HepG2 (cell line): ENCODE measurements around the gene UTP4. TPM values are rescaled to one million over a fixed set of nuclear protein-coding genes. Genes with fewer than 3 reads are reported as not detected.
A peak's percentile ranks its signal among the peaks of the same experiment; 100 is the strongest.

ENCODE experiments used
- ATAC-seq: fragments of 200-7000 bp; cut with Tn5 transposase; 3 replicates; pipeline ENCODE4 v1.9.1; 2020; ENCODE audit warnings: mild to moderate bottlenecking, moderate library complexity
- BruUV-seq: library from RNA; stranded (reverse); fragments of 400-500 nt; replicated peaks from 2 replicates; lab custom pipeline; 2021; lab: Mats Ljungman, UMichigan
- CTCF ChIA-PET: fragments of 300-600 bp; formaldehyde crosslinking; extraction: SDS; loops from one replicate; lab custom pipeline; 2021; ENCODE audit warnings: low total read pairs, inconsistent platforms, low intra/inter-chr PET ratio; lab: Yijun Ruan, JAX
- POLR2A ChIA-PET: fragments of 350-600 bp; sonication (Branson Sonifier 250); formaldehyde crosslinking; loops from one replicate; lab custom pipeline; 2020; ENCODE audit warnings: antibody characterized with exemption, inconsistent platforms; lab: Yijun Ruan, JAX
- DNase-seq: peaks from one replicate; pipeline ENCODE4 v3.0.0-alpha.2; 2015; ENCODE audit warnings: low spot score
- FAIRE-seq: peaks from 3 replicates; lab custom pipeline; 2011; peaks lifted over from hg19 to GRCh38; lab: Jason Lieb, UNC
- H2AFZ ChIP-seq: one replicate; pipeline ENCODE4 v1.6.1; 2011; ENCODE audit warnings: low read length, inconsistent platforms
- H3K27ac ChIP-seq: fragments of 300-600 bp; 3 replicates; pipeline ENCODE4 v1.8.0; 2011; ENCODE audit warnings: mixed run types, mild to moderate bottlenecking, mixed read lengths, low read length, inconsistent platforms; ENCODE audit not compliant: insufficient read depth; ENCODE audit errors: extremely low read length
- H3K27me3 ChIP-seq, 2 experiments: fragments of 200-600 bp in 1 of 2; 2 replicates in 1 of 2; 3 replicates in 1 of 2; pipeline versions ENCODE4 v1.6.0 to v1.8.0; 2011; ENCODE audit warnings: low read length in 2 of 2, mild to moderate bottlenecking in 2 of 2, moderate library complexity in 2 of 2, inconsistent platforms in 1 of 2; ENCODE audit not compliant: insufficient read depth in 2 of 2, control insufficient read depth in 1 of 2
- H3K36me3 ChIP-seq, 2 experiments: fragments of 200-600 bp in 1 of 2; replicated peaks in 1 of 2; 2 replicates in 1 of 2; 3 replicates in 1 of 2; pipeline versions ENCODE4 v1.5.1 to v1.8.0; 2011; ENCODE audit warnings: low read length in 2 of 2, inconsistent platforms in 1 of 2; ENCODE audit not compliant: insufficient read depth in 2 of 2, control insufficient read depth in 1 of 2
- H3K4me1 ChIP-seq: 2 replicates; pipeline ENCODE4 v1.5.1; 2012; ENCODE audit warnings: low read length, inconsistent platforms; ENCODE audit not compliant: insufficient read depth
- H3K4me2 ChIP-seq: 2 replicates; pipeline ENCODE4 v1.6.0; 2011; ENCODE audit warnings: low read depth, low read length, inconsistent platforms
- H3K4me3 ChIP-seq, 3 experiments: fragments of 200-600 bp in 1 of 3; sonication (generic), shearing (Covaris generic) in 1 of 3; replicated peaks in 1 of 3; 2 replicates each; pipeline ENCODE4 v1.5.1; 2011 to 2016; ENCODE audit warnings: low read length in 3 of 3, inconsistent platforms in 2 of 3, low read depth in 2 of 3, mild to moderate bottlenecking in 2 of 3, control low read depth in 1 of 3, mixed read lengths in 1 of 3; ENCODE audit not compliant: insufficient read depth in 1 of 3
- H3K79me2 ChIP-seq: one replicate; pipeline ENCODE4 v1.6.1; 2011; ENCODE audit warnings: low read length, inconsistent platforms; ENCODE audit not compliant: insufficient read depth
- H3K9ac ChIP-seq: 2 replicates; pipeline ENCODE4 v1.6.0; 2011; ENCODE audit warnings: mild to moderate bottlenecking, low read depth, low read length, inconsistent platforms; ENCODE audit not compliant: insufficient read depth
- H3K9me3 ChIP-seq: 2 replicates; pipeline ENCODE4 v1.5.1; 2012; ENCODE audit warnings: mild to moderate bottlenecking, low read length
- H4K20me1 ChIP-seq: 2 replicates; pipeline ENCODE4 v1.6.0; 2011; ENCODE audit warnings: inconsistent platforms, mild to moderate bottlenecking, low read length, moderate library complexity; ENCODE audit not compliant: insufficient read depth
- ARHGAP35 ChIP-seq: sonication (generic); formaldehyde crosslinking; IDR thresholded peaks from 2 replicates; pipeline ENCODE4 v1.9.0; 2022; ENCODE audit warnings: mild to moderate bottlenecking, inconsistent platforms, moderate library complexity, missing genetic modification reagents, borderline replicate concordance
- BRD4 ChIP-seq: sonication (generic); formaldehyde crosslinking; IDR thresholded peaks from 2 replicates; pipeline ENCODE4 v1.4.0; 2020; ENCODE audit warnings: missing genetic modification reagents
- SP4 ChIP-seq: sonication (generic); formaldehyde crosslinking; IDR thresholded peaks from 2 replicates; pipeline ENCODE4 v1.8.1; 2023; ENCODE audit warnings: mild to moderate bottlenecking, missing genetic modification reagents
- TGIF2 ChIP-seq: IDR thresholded peaks from 2 replicates; pipeline ENCODE4 v1.6.1; 2016; ENCODE audit warnings: control low read depth, missing compliant biosample characterization
- ZBTB7B ChIP-seq: sonication (generic); formaldehyde crosslinking; IDR thresholded peaks from 2 replicates; pipeline ENCODE4 v1.4.0; 2020; ENCODE audit warnings: missing genetic modification reagents
- ZNF263 ChIP-seq: sonication (generic); formaldehyde crosslinking; IDR thresholded peaks from 2 replicates; pipeline ENCODE4 v1.4.0; 2020; ENCODE audit warnings: missing genetic modification reagents
- ZNF605 ChIP-seq: sonication (generic); formaldehyde crosslinking; IDR thresholded peaks from 2 replicates; pipeline ENCODE4 v1.8.0; 2022; ENCODE audit warnings: mild to moderate bottlenecking, missing genetic modification reagents
- ZNF687 ChIP-seq: sonication (generic); formaldehyde crosslinking; IDR thresholded peaks from 2 replicates; pipeline ENCODE4 v1.5.1; 2020; ENCODE audit warnings: mild to moderate bottlenecking, missing genetic modification reagents, moderate library complexity
- ZSCAN25 ChIP-seq: sonication (generic); formaldehyde crosslinking; IDR thresholded peaks from 2 replicates; pipeline ENCODE4 v1.8.0; 2022; ENCODE audit warnings: mild to moderate bottlenecking, missing genetic modification reagents
- WGBS: methylation state at CpG from one replicate; pipeline ENCODE4 v1.1.6; 2017; ENCODE audit warnings: low lambda C conversion rate; 5-methylcytosine and 5-hydroxymethylcytosine counted together
- in situ Hi-C: cut with HindIII; loops from 2 replicates; pipeline ENCODE4 v1.10.0; 2017; ENCODE audit warnings: low pct_unique_long_range_greater_than_20kb; ENCODE audit not compliant: extremely low pct_ligation_motif_present
- intact Hi-C: fragments of 100-400 bp; cut with micrococcal nuclease; formaldehyde crosslinking; loops from one replicate; pipeline ENCODE4 v1.10.0; 2022; ENCODE audit not compliant: unreplicated experiment
- polyA plus RNA-seq, 8 experiments: library from polyadenylated mRNA; depleted of rRNA in 3 of 8; stranded (reverse) in 7 of 8; unstranded in 1 of 8; fragments of >200 nt; fragmentation: Illumina TruSeq in 4 of 8; extraction: Trizol in 4 of 8; gene quantifications; 2 replicates each; pipeline versions ENCODE4 v1.2.1 to v1.2.3, GENCODE V29; 2011 to 2016; ENCODE audit warnings: low read depth in 4 of 8, missing spikeins in 1 of 8, mixed read lengths in 1 of 8; ENCODE audit not compliant: insufficient read depth in 1 of 8
- total RNA-seq, 5 experiments: library from RNA; depleted of rRNA; stranded (reverse); fragments of >200 nt; fragmentation: Illumina TruSeq; extraction: Trizol; gene quantifications; 2 replicates each; pipeline ENCODE4 v1.2.3, GENCODE V29; 2016; ENCODE audit warnings: low read depth in 1 of 5
- TF ChIP-seq, protein P1 (sequence below): IDR thresholded peaks from 2 replicates; pipeline ENCODE4 v1.6.1; 2018; ENCODE audit warnings: missing genetic modification reagents, mild to moderate bottlenecking, missing compliant biosample characterization

The UTP4 gene
- total and polyA plus RNA-seq, 2 of the 13 experiments (the other 11 are each of a cell fraction or from before 2014, with no cell fraction given): 30.0 to 85.8 TPM

- H3K27ac ChIP-seq: no peak overlapping the region
- ChIA-PET CTCF (no interaction called here), POLR2A (interaction anchor here (0.9 to 1.6 kb wide), 2 partner anchors 10 to 32 kb away, joined by 3 read pairs; partner anchors contain the start of genes CHTF8 and UTP4)
- WGBS: 3% methylated on average over 11 of the region's 11 CpGs
- no peak for DNase-seq
- peaks cover 4 to 38% of the 10 kb centered on the region in 2 experiments; a peak in 4 of 5 replicates for H3K27me3 ChIP-seq
- in situ Hi-C loops (loop anchor here (10.0 to 25.0 kb wide), 2 partner anchors 105 to 388 kb away; no protein-coding TSS in a partner anchor), intact Hi-C loops (loop anchor here (10.0 kb wide), 1 partner anchor 105 kb away; no protein-coding TSS in a partner anchor)
- no peaks in the 10 kb centered on the region for H3K79me2 ChIP-seq
- no peak overlapping the region for H3K9ac ChIP-seq
- TF ChIP-seq TGIF2 (CRISPR knock-in tag) (no peak), BRD4 (CRISPR knock-in tag) (no peak), ZSCAN25 (CRISPR knock-in tag) (peak; percentile 69; the same call in 1 of the 2 replicates), ARHGAP35 (no peak), ZNF263 (peak; percentile 61), ZNF605 (CRISPR knock-in tag) (peak; percentile 53; the same call in 1 of the 2 replicates), ZNF687 (peak; percentile 32; the same call in 1 of the 2 replicates), ZBTB7B (CRISPR knock-in tag) (0 out of 2 replicates have a peak, but pooled peaks have one; percentile 20), SP4 (CRISPR knock-in tag) (0 out of 2 replicates have a peak, but pooled peaks have one; percentile 37)
- TF ChIP-seq, protein P1, sequence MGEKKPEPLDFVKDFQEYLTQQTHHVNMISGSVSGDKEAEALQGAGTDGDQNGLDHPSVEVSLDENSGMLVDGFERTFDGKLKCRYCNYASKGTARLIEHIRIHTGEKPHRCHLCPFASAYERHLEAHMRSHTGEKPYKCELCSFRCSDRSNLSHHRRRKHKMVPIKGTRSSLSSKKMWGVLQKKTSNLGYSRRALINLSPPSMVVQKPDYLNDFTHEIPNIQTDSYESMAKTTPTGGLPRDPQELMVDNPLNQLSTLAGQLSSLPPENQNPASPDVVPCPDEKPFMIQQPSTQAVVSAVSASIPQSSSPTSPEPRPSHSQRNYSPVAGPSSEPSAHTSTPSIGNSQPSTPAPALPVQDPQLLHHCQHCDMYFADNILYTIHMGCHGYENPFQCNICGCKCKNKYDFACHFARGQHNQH (CRISPR knock-in tag): 0 out of 2 replicates have a peak, but pooled peaks have one; percentile 20
- ATAC-seq: peak; percentile 50
- H3K4me1 ChIP-seq: peaks cover 23% of the 10 kb centered on the region
- FAIRE-seq: no peak
- H2AFZ ChIP-seq: no peak overlapping the region
- no peaks in the 10 kb centered on the region for H3K36me3 ChIP-seq
- H3K9me3 ChIP-seq: no peaks in the 10 kb centered on the region
- H3K4me3 ChIP-seq: peak overlapping the region; percentile 29 to 56 (median 31)
- no TSS peak for BruUV-seq
- peak overlapping the region; percentile 77 for H3K4me2 ChIP-seq
- H4K20me1 ChIP-seq: no peaks in the 10 kb centered on the region
Observed at GRCh38 chr16:69100071-69100691, 32.3 kb upstream of the UTP4 start.
